Duodenal mucosa (tissue), 2 donors: ENCODE results near the gene GIMAP7.
"Not testable (repeated sequence)": the region's sequence is repeated elsewhere in the genome, so short reads cannot be mapped to it uniquely, and the experiment has no call there.

Experiments used
- H3K27ac ChIP-seq: one replicate; pipeline ENCODE4 v1.7.0; 2013; ENCODE audit warnings: low read depth, low read length
- H3K27me3 ChIP-seq, 2 donors: one replicate each; pipeline ENCODE4 v1.7.0; 2013; ENCODE audit warnings: low read length in 2 of 2, control low read depth in 1 of 2; ENCODE audit not compliant: insufficient read depth in 2 of 2, control insufficient read depth in 1 of 2
- H3K36me3 ChIP-seq, 2 donors: one replicate each; pipeline ENCODE4 v1.7.0; 2013; ENCODE audit warnings: low read length in 2 of 2, control low read depth in 1 of 2; ENCODE audit not compliant: insufficient read depth in 2 of 2, control insufficient read depth in 1 of 2
- H3K4me1 ChIP-seq, 2 donors: one replicate each; pipeline ENCODE4 v1.7.0; 2013; ENCODE audit warnings: low read length in 2 of 2, control low read depth in 1 of 2; ENCODE audit not compliant: insufficient read depth in 2 of 2, control insufficient read depth in 1 of 2
- H3K4me3 ChIP-seq, 2 donors: one replicate each; pipeline ENCODE4 v1.7.0; 2013; ENCODE audit warnings: low read length in 2 of 2, low read depth in 1 of 2
- H3K9ac ChIP-seq, 2 donors: one replicate each; pipeline ENCODE4 v1.7.0; 2013; ENCODE audit warnings: low read length in 2 of 2, low read depth in 1 of 2
- H3K9me3 ChIP-seq, 2 donors: one replicate each; pipeline ENCODE4 v1.7.0; 2013; ENCODE audit warnings: low read length in 2 of 2, control low read depth in 1 of 2; ENCODE audit not compliant: control insufficient read depth in 1 of 2

The GIMAP7 gene

GRCh38 chr7:150507947-150508602 lies 6.6 kb upstream of the GIMAP7 start:
- no peaks in the 10 kb centered on the region for H3K27me3 ChIP-seq
- no peaks in the 10 kb centered on the region for H3K36me3 ChIP-seq
- H3K4me3 ChIP-seq, result no peak overlapping the region
- H3K4me1 ChIP-seq, result peaks cover 0 to 13% of the 10 kb centered on the region in 2 donors
- H3K9ac ChIP-seq, result no peak overlapping the region
- H3K9me3 ChIP-seq, result no peaks in the 10 kb centered on the region
- no peak overlapping the region for H3K27ac ChIP-seq

GRCh38 chr7:150511048-150511447 lies 3.6 kb upstream of the GIMAP7 start:
- no peaks in the 10 kb centered on the region for H3K4me1 ChIP-seq
- no peaks in the 10 kb centered on the region for H3K27me3 ChIP-seq
- no peak overlapping the region for H3K9ac ChIP-seq
- H3K36me3 ChIP-seq, result no peaks in the 10 kb centered on the region
- H3K9me3 ChIP-seq, result no peaks in the 10 kb centered on the region
- no peak overlapping the region for H3K4me3 ChIP-seq
- no peak overlapping the region for H3K27ac ChIP-seq

GRCh38 chr7:150513758-150514157 lies 914 bp upstream of the GIMAP7 start:
- Histone ChIP-seq H3K36me3 (no peaks in the 10 kb centered on the region), H3K9me3 (no peaks in the 10 kb centered on the region), H3K9ac (no peak overlapping the region), H3K4me3 (no peak overlapping the region), H3K27me3 (no peaks in the 10 kb centered on the region), H3K27ac (no peak overlapping the region), H3K4me1 (no peaks in the 10 kb centered on the region)

- no peaks in the 10 kb centered on the region for H3K27me3 ChIP-seq
- H3K4me3 ChIP-seq, result peak overlapping the region; percentile 63 to 70
- peak overlapping the region; percentile 37 for H3K27ac ChIP-seq
- H3K36me3 ChIP-seq, result no peaks in the 10 kb centered on the region
- H3K9ac ChIP-seq, result peak overlapping the region; percentile 48 to 63
- no peaks in the 10 kb centered on the region for H3K9me3 ChIP-seq
- H3K4me1 ChIP-seq, result no peaks in the 10 kb centered on the region
Observed at GRCh38 chr7:150515248-150516147, 826 bp downstream of the GIMAP7 start.

GRCh38 chr7:150516956-150517745 lies 2.5 kb downstream of the GIMAP7 start:
- no peaks in the 10 kb centered on the region for H3K27me3 ChIP-seq
- H3K36me3 ChIP-seq, result peaks cover 0 to 4% of the 10 kb centered on the region in 2 donors
- H3K4me1 ChIP-seq, result no peaks in the 10 kb centered on the region
- H3K9ac ChIP-seq, result peak overlapping the region; percentile 1
- no peak overlapping the region for H3K27ac ChIP-seq
- peak overlapping the region; percentile 54 to 70 for H3K4me3 ChIP-seq
- H3K9me3 ChIP-seq, result no peaks in the 10 kb centered on the region

- H3K9ac ChIP-seq, result no peak overlapping the region
- no peak overlapping the region for H3K27ac ChIP-seq
- no peak overlapping the region for H3K4me3 ChIP-seq
Observed at GRCh38 chr7:150519310-150519709, 4.6 kb downstream of the GIMAP7 start.

GRCh38 chr7:150520145-150520544 lies 5.5 kb downstream of the GIMAP7 start:
- no peaks in the 10 kb centered on the region for H3K27me3 ChIP-seq
- peaks cover 0 to 4% of the 10 kb centered on the region in 2 donors for H3K36me3 ChIP-seq
- H3K4me1 ChIP-seq, result no peaks in the 10 kb centered on the region
- no peak overlapping the region for H3K9ac ChIP-seq
- no peak overlapping the region for H3K27ac ChIP-seq
- peak overlapping the region; percentile 26 to 37 for H3K4me3 ChIP-seq
- no peaks in the 10 kb centered on the region for H3K9me3 ChIP-seq

More at GRCh38 chr7:150519310-150519709, 4.6 kb downstream of the GIMAP7 start:
- peaks cover 0 to 4% of the 10 kb centered on the region in 2 donors for H3K36me3 ChIP-seq
- no peaks in the 10 kb centered on the region for H3K27me3 ChIP-seq
- H3K9me3 ChIP-seq, result no peaks in the 10 kb centered on the region
- no peaks in the 10 kb centered on the region for H3K4me1 ChIP-seq

GRCh38 chr7:150522931-150523330 lies 8.3 kb downstream of the GIMAP7 start:
- not testable (repeated sequence) for H3K27me3 ChIP-seq, H3K27ac ChIP-seq, H3K4me3 ChIP-seq, H3K36me3 ChIP-seq, H3K9me3 ChIP-seq, H3K9ac ChIP-seq, H3K4me1 ChIP-seq

- Histone ChIP-seq H3K9me3 (no peaks in the 10 kb centered on the region), H3K4me3 (no peak overlapping the region), H3K27ac (no peak overlapping the region), H3K9ac (no peak overlapping the region), H3K36me3 (peaks cover 0 to 4% of the 10 kb centered on the region in 2 donors), H3K4me1 (no peaks in the 10 kb centered on the region), H3K27me3 (no peaks in the 10 kb centered on the region)
Observed at GRCh38 chr7:150524018-150524417, 9.3 kb downstream of the GIMAP7 start.

GRCh38 chr7:150531704-150532103 lies 17.0 kb downstream of the GIMAP7 start:
- Histone ChIP-seq H3K9ac (no peak overlapping the region), H3K4me1 (no peaks in the 10 kb centered on the region), H3K9me3 (peaks cover 6 to 7% of the 10 kb centered on the region in 2 donors), H3K27me3 (no peaks in the 10 kb centered on the region), H3K4me3 (no peak overlapping the region), H3K27ac (no peak overlapping the region), H3K36me3 (no peaks in the 10 kb centered on the region)
